Aorta (tissue), 5 donors: ENCODE measurements around the gene ICAM2. TPM values are rescaled to one million over a fixed set of nuclear protein-coding genes. Genes with fewer than 3 reads are reported as not detected.

Experiments
- ATAC-seq: fragments of 200-7000 bp; cut with Tn5 transposase; one replicate; pipeline ENCODE4 v1.9.1; 2022; ENCODE audit warnings: moderate library complexity; ENCODE audit not compliant: low FRiP score
- DNase-seq, 2 donors: peaks; one replicate each; pipeline ENCODE4 v3.0.0-alpha.2; 2020
- H3K27ac ChIP-seq, 2 donors: one replicate each; pipeline ENCODE4 v1.5.1; 2013; ENCODE audit warnings: low read length in 2 of 2, mild to moderate bottlenecking in 2 of 2, moderate library complexity in 2 of 2, control low read depth in 1 of 2, inconsistent platforms in 1 of 2, low read depth in 1 of 2
- H3K27me3 ChIP-seq, 2 donors: one replicate each; pipeline ENCODE4 v1.6.1; 2013; ENCODE audit warnings: control low read depth in 1 of 2, low read length in 1 of 2, mild to moderate bottlenecking in 1 of 2, moderate library complexity in 1 of 2; ENCODE audit not compliant: insufficient read depth in 2 of 2, control insufficient read depth in 1 of 2
- H3K36me3 ChIP-seq, 2 donors: one replicate each; pipeline ENCODE4 v1.6.1; 2013; ENCODE audit warnings: control low read depth in 1 of 2, low read length in 1 of 2, mild to moderate bottlenecking in 1 of 2; ENCODE audit not compliant: insufficient read depth in 2 of 2, control insufficient read depth in 1 of 2
- H3K4me1 ChIP-seq, 2 donors: one replicate each; pipeline ENCODE4 v1.6.1; 2013; ENCODE audit warnings: low read length in 2 of 2, control low read depth in 1 of 2, mild to moderate bottlenecking in 1 of 2, moderate library complexity in 1 of 2; ENCODE audit not compliant: insufficient read depth in 2 of 2, control insufficient read depth in 1 of 2
- H3K4me3 ChIP-seq, 2 donors: one replicate each; pipeline ENCODE4 v1.5.1; 2013; ENCODE audit warnings: low read length in 2 of 2, control low read depth in 1 of 2, mild to moderate bottlenecking in 1 of 2
- H3K9me3 ChIP-seq: one replicate; pipeline ENCODE4 v1.6.1; 2013; ENCODE audit warnings: mild to moderate bottlenecking, low read length; ENCODE audit not compliant: control insufficient read depth
- WGBS, 2 donors: extraction: QIAGEN DNeasy Blood & Tissue Kit; methylation state at CpG; one replicate each; pipeline ENCODE4 v1.1.7; 2013; 5-methylcytosine and 5-hydroxymethylcytosine counted together
- intact Hi-C, 2 donors: fragments of 100-400 bp; cut with DNase I; formaldehyde crosslinking; loops; one replicate each; pipeline versions ENCODE4 v1.14.2 to v1.15.0; 2022
- polyA plus RNA-seq, 2 donors: library from polyadenylated mRNA; stranded (reverse); fragments of 200-250 nt; gene quantifications; one replicate each; pipeline ENCODE4 v1.2.3, GENCODE V29; 2013
- total RNA-seq, 2 donors: library from RNA; stranded (reverse); fragmentation: NEBNext Ultra II Directional; extraction: Animal tissue kit (Norgen Biotek cat#: 25700); gene quantifications; one replicate each; pipeline ENCODE4 v1.2.1, GENCODE V29; 2021
- donor health status: healthy with polysubstance abuse.
- donor health status: Bipolar disorder and iron deficiency.
- donor health status: DM: no; HTN: no; CAD: no.
- donor health status: DM: no; HTN: no; CAD: no.
- donor health status: DM: yes; HTN: yes; CAD: no.

ICAM2 gene
- total and polyA plus RNA-seq, 4 donors: 3.9 to 36.0 (median 17.3) TPM

GRCh38 chr17:64054304-64054703 is 33.9 kb upstream of the ICAM2 start:
- 93 to 95% methylated on average over 21 of the region's 21 CpGs for WGBS, 2 donors
- intact Hi-C loops: no loop called here

DNA sequence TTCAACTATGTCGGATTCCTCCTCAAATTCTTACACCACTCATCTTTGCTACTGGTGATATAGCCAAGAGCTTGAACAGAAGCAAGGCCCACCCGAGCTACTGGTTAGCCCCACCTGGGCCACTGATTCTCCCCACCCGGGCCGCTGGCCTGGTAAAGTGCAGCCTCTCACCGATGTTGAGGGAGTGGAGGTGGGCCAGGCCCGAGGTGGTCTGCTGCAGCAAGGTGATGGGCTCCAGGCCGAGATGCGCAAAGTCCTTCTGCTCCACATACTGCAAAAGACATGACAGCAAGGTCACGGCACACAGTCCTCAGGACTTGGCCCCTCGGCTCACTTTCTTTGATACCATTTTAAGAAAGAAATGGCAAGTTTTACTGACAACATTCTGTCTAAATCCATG is 32.7 kb upstream of the ICAM2 start:
- DNase-seq (no peak), ATAC-seq (no peak)
- intact Hi-C loops: no loop called here
- peaks cover 3 to 13% of the 10 kb centered on the region in 2 donors for H3K36me3 ChIP-seq
- WGBS, 2 donors: 93 to 95% methylated on average over 10 of the region's 10 CpGs
- no peaks in the 10 kb centered on the region for H3K27me3 ChIP-seq
- no peaks in the 10 kb centered on the region for H3K9me3 ChIP-seq
- H3K27ac ChIP-seq: no peak overlapping the region
- H3K4me1 ChIP-seq: no peaks in the 10 kb centered on the region
- no peak overlapping the region for H3K4me3 ChIP-seq

More at GRCh38 chr17:64054304-64054703, 33.9 kb upstream of the ICAM2 start:
- Histone ChIP-seq H3K9me3 (no peaks in the 10 kb centered on the region), H3K27ac (no peak overlapping the region), H3K4me3 (no peak overlapping the region), H3K27me3 (no peaks in the 10 kb centered on the region), H3K36me3 (peaks cover 3 to 9% of the 10 kb centered on the region in 2 donors), H3K4me1 (no peaks in the 10 kb centered on the region)
- ATAC-seq (no peak), DNase-seq (no peak)

- no peak for ATAC-seq
- Histone ChIP-seq H3K4me1 (no peaks in the 10 kb centered on the region), H3K27ac (no peak overlapping the region), H3K36me3 (peaks cover 3 to 13% of the 10 kb centered on the region in 2 donors), H3K9me3 (no peaks in the 10 kb centered on the region), H3K27me3 (no peaks in the 10 kb centered on the region), H3K4me3 (no peak overlapping the region)
- no peak for DNase-seq
- 77 to 82% methylated on average over 1 of the region's 1 CpG for WGBS, 2 donors
- intact Hi-C loops: no loop called here
Measured at GRCh38 chr17:64051153-64051552, 30.7 kb upstream of the ICAM2 start.

- no peak for DNase-seq
- intact Hi-C loops: no loop called here
- no peak overlapping the region for H3K4me3 ChIP-seq
- peaks cover 0 to 13% of the 10 kb centered on the region in 2 donors for H3K36me3 ChIP-seq
- 90 to 94% methylated on average over 9 of the region's 9 CpGs for WGBS, 2 donors
- ATAC-seq: no peak
- H3K4me1 ChIP-seq: no peaks in the 10 kb centered on the region
- H3K27ac ChIP-seq: no peak overlapping the region
- H3K9me3 ChIP-seq: no peaks in the 10 kb centered on the region
- no peaks in the 10 kb centered on the region for H3K27me3 ChIP-seq
Measured at GRCh38 chr17:64048805-64049204, 28.4 kb upstream of the ICAM2 start.

DNA sequence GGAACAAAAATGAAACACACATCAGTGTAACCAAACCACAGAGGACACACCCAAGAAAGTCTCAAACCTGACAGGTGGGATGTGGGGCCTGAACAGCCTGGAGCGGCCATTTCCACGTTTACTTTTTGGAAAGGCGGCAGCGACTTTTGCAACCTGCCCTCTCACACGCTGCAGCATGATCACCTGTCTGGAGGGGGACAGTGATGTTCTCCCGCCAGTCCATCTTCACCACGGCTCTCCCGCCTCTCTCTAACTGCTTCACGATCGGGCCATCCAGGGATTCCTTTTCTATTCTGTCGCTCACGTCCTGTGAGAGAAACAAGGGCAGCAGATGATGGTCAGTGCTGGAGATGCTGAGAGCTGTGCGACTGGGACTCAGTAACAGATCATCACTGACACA is 24.7 kb upstream of the ICAM2 start:
- Histone ChIP-seq H3K27ac (no peak overlapping the region), H3K36me3 (peaks cover 0 to 10% of the 10 kb centered on the region in 2 donors), H3K4me3 (no peak overlapping the region), H3K4me1 (no peaks in the 10 kb centered on the region), H3K27me3 (no peaks in the 10 kb centered on the region), H3K9me3 (no peaks in the 10 kb centered on the region)
- intact Hi-C loops: no loop called here
- no peak for DNase-seq
- 86 to 87% methylated on average over 13 of the region's 13 CpGs for WGBS, 2 donors
- no peak for ATAC-seq

- no peaks in the 10 kb centered on the region for H3K36me3 ChIP-seq
- no peak overlapping the region for H3K4me3 ChIP-seq
- no peak overlapping the region for H3K27ac ChIP-seq
- intact Hi-C loops: no loop called here
- WGBS, 2 donors: 58 to 60% methylated on average over 12 of the region's 12 CpGs
- no peaks in the 10 kb centered on the region for H3K27me3 ChIP-seq
- ATAC-seq (no peak), DNase-seq (no peak)
- no peaks in the 10 kb centered on the region for H3K9me3 ChIP-seq
- no peaks in the 10 kb centered on the region for H3K4me1 ChIP-seq
Measured at GRCh38 chr17:64042700-64043485, 22.5 kb upstream of the ICAM2 start.

GRCh38 chr17:64041912-64042311 is 21.5 kb upstream of the ICAM2 start:
- H3K4me1 ChIP-seq: no peaks in the 10 kb centered on the region
- intact Hi-C loops: no loop called here
- no peaks in the 10 kb centered on the region for H3K9me3 ChIP-seq
- DNase-seq: no peak
- H3K4me3 ChIP-seq: no peak overlapping the region
- H3K27me3 ChIP-seq: no peaks in the 10 kb centered on the region
- ATAC-seq: no peak
- 70 to 75% methylated on average over 11 of the region's 11 CpGs for WGBS, 2 donors
- no peaks in the 10 kb centered on the region for H3K36me3 ChIP-seq
- no peak overlapping the region for H3K27ac ChIP-seq

DNA sequence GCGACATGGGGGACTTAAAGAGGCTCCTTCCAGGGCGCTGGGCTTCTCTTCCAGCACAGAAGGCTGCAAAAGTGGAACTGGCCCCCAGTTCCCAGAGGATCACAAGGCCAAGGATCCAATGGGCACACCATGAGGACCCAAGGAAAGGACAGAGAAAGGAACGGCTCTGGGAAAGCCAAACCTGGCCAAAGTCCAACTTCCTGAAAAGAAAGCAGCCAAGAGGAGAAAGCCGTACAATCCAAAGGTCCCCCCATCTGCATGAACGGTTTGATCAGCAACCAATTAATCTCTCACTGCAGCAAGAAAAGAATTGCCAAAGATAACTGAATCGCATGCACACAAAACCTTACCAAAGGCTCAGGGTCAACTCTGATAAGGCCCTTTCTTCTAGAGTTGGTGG is 19.8 kb upstream of the ICAM2 start:
- ATAC-seq: no peak
- no peaks in the 10 kb centered on the region for H3K9me3 ChIP-seq
- H3K27me3 ChIP-seq: no peaks in the 10 kb centered on the region
- no peak for DNase-seq
- 64 to 71% methylated on average over 6 of the region's 6 CpGs for WGBS, 2 donors
- H3K4me1 ChIP-seq: no peaks in the 10 kb centered on the region
- intact Hi-C loops: no loop called here
- H3K4me3 ChIP-seq: no peak overlapping the region
- H3K36me3 ChIP-seq: no peaks in the 10 kb centered on the region
- H3K27ac ChIP-seq: no peak overlapping the region

DNA sequence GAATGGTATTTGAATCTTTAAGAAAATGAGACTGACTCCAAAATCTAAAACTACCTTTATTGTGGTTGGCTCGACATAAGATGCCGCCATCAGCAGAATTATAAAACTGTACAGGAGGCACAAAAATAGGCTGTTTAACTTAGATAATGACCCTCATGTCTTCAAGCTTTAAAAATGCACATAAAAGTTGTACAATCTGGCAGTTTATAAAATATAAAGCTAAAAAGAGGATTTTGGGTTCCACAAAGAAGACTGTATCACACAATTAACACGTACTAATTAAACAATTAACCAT is 18.6 kb upstream of the ICAM2 start:
- intact Hi-C loops: no loop called here
- no peaks in the 10 kb centered on the region for H3K9me3 ChIP-seq

More for the DNA sequence above, 18.6 kb upstream of the ICAM2 start:
- WGBS, 2 donors: 56 to 64% methylated on average over 3 of the region's 3 CpGs
- DNase-seq (no peak), ATAC-seq (no peak)
- Histone ChIP-seq H3K4me3 (no peak overlapping the region), H3K4me1 (no peaks in the 10 kb centered on the region), H3K36me3 (no peaks in the 10 kb centered on the region), H3K27me3 (no peaks in the 10 kb centered on the region), H3K27ac (no peak overlapping the region)
